ENCODE results near the gene GFM1.
A peak's percentile ranks its signal among the peaks of the same experiment; 100 is the strongest.
"Not testable (repeated sequence)": the region's sequence is repeated elsewhere in the genome, so short reads cannot be mapped to it uniquely, and the experiment has no call there.

The GFM1 gene

GRCh38 chr3:158672215-158673176 lies 28.2 kb downstream of the GFM1 start, which contains the start of gene LXN:
Gene LXN (minus strand): TSS chr3:158672648. CDS start chr3:158672478, 170 bp downstream.
- peak; percentile 23 to 46 for DNase-seq (ENCODE audit: low read depth in 2 of 2, low spot score in 1 of 2)

GRCh38 chr3:158678687-158679086 lies 34.4 kb downstream of the GFM1 start:
- no peak for DNase-seq (ENCODE audit: low read depth in 2 of 2, low spot score in 1 of 2)

- DNase-seq (ENCODE audit: low read depth in 2 of 2, low spot score in 1 of 2): no peak
Measured at GRCh38 chr3:158679547-158680000, 35.2 kb downstream of the GFM1 start.

- DNase-seq (ENCODE audit: low read depth in 2 of 2, low spot score in 1 of 2): no peak
Measured at GRCh38 chr3:158680861-158681260, 36.5 kb downstream of the GFM1 start.

GRCh38 chr3:158683230-158683962 lies 39.1 kb downstream of the GFM1 start:
- no peak for DNase-seq (ENCODE audit: low read depth in 2 of 2, low spot score in 1 of 2)

GRCh38 chr3:158685159-158685558 lies 40.8 kb downstream of the GFM1 start:
- DNase-seq (ENCODE audit: low read depth in 2 of 2, low spot score in 1 of 2): no peak

- DNase-seq (ENCODE audit: low read depth in 2 of 2, low spot score in 1 of 2): not testable (repeated sequence)
Measured at GRCh38 chr3:158693866-158694456, 49.6 kb downstream of the GFM1 start.

- no peak for DNase-seq (ENCODE audit: low read depth in 2 of 2, low spot score in 1 of 2)
Measured at GRCh38 chr3:158696618-158697017, 52.3 kb downstream of the GFM1 start.

GRCh38 chr3:158700559-158700958 lies 56.2 kb downstream of the GFM1 start:
- no peak for DNase-seq (ENCODE audit: low read depth in 2 of 2, low spot score in 1 of 2)

- no peak for DNase-seq (ENCODE audit: low read depth in 2 of 2, low spot score in 1 of 2)
Measured at GRCh38 chr3:158701420-158702065, 57.2 kb downstream of the GFM1 start.

- DNase-seq (ENCODE audit: low read depth in 2 of 2, low spot score in 1 of 2): no peak
Measured at GRCh38 chr3:158702815-158703481, 58.6 kb downstream of the GFM1 start.

- DNase-seq (ENCODE audit: low read depth in 2 of 2, low spot score in 1 of 2): no peak
Measured at GRCh38 chr3:158703566-158703965, 59.2 kb downstream of the GFM1 start.

- DNase-seq (ENCODE audit: low read depth in 2 of 2, low spot score in 1 of 2): no peak
Measured at GRCh38 chr3:158709666-158710083, 65.3 kb downstream of the GFM1 start.

- no peak for DNase-seq (ENCODE audit: low read depth in 2 of 2, low spot score in 1 of 2)
Measured at GRCh38 chr3:158710601-158711000, 66.3 kb downstream of the GFM1 start.

GRCh38 chr3:158711886-158712285 lies 67.6 kb downstream of the GFM1 start:
- no peak for DNase-seq (ENCODE audit: low read depth in 2 of 2, low spot score in 1 of 2)

- no peak for DNase-seq (ENCODE audit: low read depth in 2 of 2, low spot score in 1 of 2)
Measured at GRCh38 chr3:158712443-158712842, 68.1 kb downstream of the GFM1 start.

- DNase-seq (ENCODE audit: low read depth in 2 of 2, low spot score in 1 of 2): no peak
Measured at GRCh38 chr3:158713094-158713499, 68.8 kb downstream of the GFM1 start.

- no peak for DNase-seq (ENCODE audit: low read depth in 2 of 2, low spot score in 1 of 2)
Measured at GRCh38 chr3:158717576-158717975, 73.2 kb downstream of the GFM1 start.

- no peak for DNase-seq (ENCODE audit: low read depth in 2 of 2, low spot score in 1 of 2)
Measured at GRCh38 chr3:158718490-158719170, 74.3 kb downstream of the GFM1 start.

- DNase-seq (ENCODE audit: low read depth in 2 of 2, low spot score in 1 of 2): no peak
Measured at GRCh38 chr3:158722108-158722507, 77.8 kb downstream of the GFM1 start.

All from stimulated activated CD8-positive, alpha-beta memory T cell treated with anti-CD3 and anti-CD28 coated beads, Interleukin-4, amount 100 ng/mL, for 1 hour (primary cell).